GM19328 (cell line): Measurements from ENCODE around the gene SASH1.

Experiments
- ATAC-seq: cut with Tn5 transposase; IDR thresholded peaks from one replicate; pipeline ENCODE4 v1.9.1; 2021; ENCODE audit warnings: mild to moderate bottlenecking, moderate library complexity; ENCODE audit not compliant: unreplicated experiment

Gene SASH1

GRCh38 chr6:148429423-148429822 is 86.8 kb downstream of the SASH1 start:
- no peak for ATAC-seq

GRCh38 chr6:148430897-148431296 is 88.3 kb downstream of the SASH1 start:
- ATAC-seq: no peak

- no peak for ATAC-seq
Measured at GRCh38 chr6:148431413-148431812, 88.8 kb downstream of the SASH1 start.

- ATAC-seq: no peak
Measured at GRCh38 chr6:148431840-148432239, 89.2 kb downstream of the SASH1 start.

GRCh38 chr6:148432462-148433195 is 90.0 kb downstream of the SASH1 start:
- ATAC-seq: no peak

- ATAC-seq: no peak
Measured at GRCh38 chr6:148435386-148435785, 92.7 kb downstream of the SASH1 start.

- no peak for ATAC-seq
Measured at GRCh38 chr6:148436466-148436865, 93.8 kb downstream of the SASH1 start.

- no peak for ATAC-seq
Measured at GRCh38 chr6:148438632-148439031, 96.0 kb downstream of the SASH1 start.

GRCh38 chr6:148440016-148440415 is 97.4 kb downstream of the SASH1 start:
- no peak for ATAC-seq

- no peak for ATAC-seq
Measured at GRCh38 chr6:148440877-148441453, 98.3 kb downstream of the SASH1 start.

- ATAC-seq: no peak
Measured at GRCh38 chr6:148441454-148441911, 98.8 kb downstream of the SASH1 start.

- no peak for ATAC-seq
Measured at GRCh38 chr6:148443798-148444560, 101.3 kb downstream of the SASH1 start.

GRCh38 chr6:148445116-148445515 is 102.5 kb downstream of the SASH1 start:
- no peak for ATAC-seq

GRCh38 chr6:148445620-148446019 is 103.0 kb downstream of the SASH1 start:
- ATAC-seq: no peak

- no peak for ATAC-seq
Measured at GRCh38 chr6:148446681-148447080, 104.0 kb downstream of the SASH1 start.

- no peak for ATAC-seq
Measured at GRCh38 chr6:148447521-148448230, 105.0 kb downstream of the SASH1 start.

GRCh38 chr6:148448369-148449012 is 105.9 kb downstream of the SASH1 start:
- ATAC-seq: no peak

- no peak for ATAC-seq
Measured at GRCh38 chr6:148450866-148451265, 108.2 kb downstream of the SASH1 start.

GRCh38 chr6:148451690-148452089 is 109.1 kb downstream of the SASH1 start:
- no peak for ATAC-seq

GRCh38 chr6:148452876-148453275 is 110.2 kb downstream of the SASH1 start:
- no peak for ATAC-seq

GRCh38 chr6:148453906-148454305 is 111.3 kb downstream of the SASH1 start:
- no peak for ATAC-seq
